A673 (cell line): ENCODE measurements around the gene CHRNB1. TPM values are rescaled to one million over a fixed set of nuclear protein-coding genes. Genes with fewer than 3 reads are reported as not detected.

ENCODE experiments used
- BruUV-seq: library from RNA; stranded (reverse); fragments of 400-500 nt; replicated peaks from 2 replicates; lab custom pipeline; 2021; lab: Mats Ljungman, UMichigan
- CTCF ChIA-PET: fragments of 300-600 bp; sonication (Branson Sonifier 250); formaldehyde crosslinking; loops from one replicate; lab custom pipeline; 2022; ENCODE audit warnings: antibody characterized with exemption; lab: Charles Lee
- POLR2A ChIA-PET: fragments of 300-600 bp; sonication (Branson Sonifier 250); formaldehyde crosslinking; loops from one replicate; lab custom pipeline; 2022; ENCODE audit warnings: antibody characterized with exemption; ENCODE audit not compliant: low non-redundant PET; lab: Charles Lee
- DNase-seq: peaks from one replicate; pipeline ENCODE4 v3.0.0-alpha.2; 2015; ENCODE audit warnings: low spot score
- H3K27ac ChIP-seq: fragments of 200-600 bp; sonication (generic); 2 replicates; pipeline ENCODE4 v1.5.1; 2016; ENCODE audit warnings: mixed run types, low read depth, mild to moderate bottlenecking, mixed read lengths, antibody characterized with exemption, low read length; ENCODE audit not compliant: poor library complexity, severe bottlenecking
- H3K27me3 ChIP-seq: fragments of 200-600 bp; sonication (generic); replicated peaks from 2 replicates; pipeline ENCODE4 v1.6.1; 2017; ENCODE audit warnings: mixed run types, low read depth, mild to moderate bottlenecking, mixed read lengths, antibody characterized with exemption, low read length; ENCODE audit not compliant: insufficient read depth, poor library complexity
- H3K36me3 ChIP-seq: fragments of 200-600 bp; sonication (generic); 2 replicates; pipeline ENCODE4 v1.6.1; 2016; ENCODE audit warnings: mixed run types, mild to moderate bottlenecking, mixed read lengths, antibody characterized with exemption, low read length; ENCODE audit not compliant: insufficient read depth, poor library complexity, severe bottlenecking
- H3K4me1 ChIP-seq: fragments of 200-600 bp; sonication (generic); 2 replicates; pipeline ENCODE4 v1.6.1; 2017; ENCODE audit warnings: mixed run types, mild to moderate bottlenecking, mixed read lengths, antibody characterized with exemption, low read length; ENCODE audit not compliant: insufficient read depth, poor library complexity, severe bottlenecking
- H3K4me3 ChIP-seq: fragments of 200-600 bp; sonication (generic); 2 replicates; pipeline ENCODE4 v1.5.1; 2016; ENCODE audit warnings: low read depth, mixed run types, mild to moderate bottlenecking, mixed read lengths, low read length; ENCODE audit not compliant: poor library complexity, severe bottlenecking
- H3K9me3 ChIP-seq: fragments of 200-600 bp; sonication (generic); 2 replicates; pipeline ENCODE4 v1.6.1; 2016; ENCODE audit warnings: mixed run types, low read depth, mild to moderate bottlenecking, mixed read lengths, antibody characterized with exemption, low read length; ENCODE audit not compliant: poor library complexity, severe bottlenecking
- CTCF ChIP-seq: fragments of 300-800, 200-600 bp; sonication (generic); conservative IDR thresholded peaks from 2 replicates; pipeline ENCODE4 v1.5.1; 2017; ENCODE audit warnings: low read depth, mild to moderate bottlenecking, antibody characterized with exemption, low read length, moderate library complexity, mixed read lengths
- EZH2 ChIP-seq: fragments of 200-600 bp; sonication (generic); IDR thresholded peaks from 2 replicates; pipeline ENCODE4 v1.6.1; 2017; ENCODE audit warnings: borderline replicate concordance, low read depth, mild to moderate bottlenecking, mixed read lengths, antibody characterized with exemption, low read length; ENCODE audit not compliant: poor library complexity, severe bottlenecking
- intact Hi-C: fragments of 100-400 bp; cut with micrococcal nuclease; formaldehyde crosslinking; loops from one replicate; pipeline ENCODE4 v1.10.0; 2022; ENCODE audit not compliant: unreplicated experiment
- total RNA-seq: library from RNA; stranded (reverse); gene quantifications from 2 replicates; pipeline ENCODE4 v1.2.3, GENCODE V29; 2021

CHRNB1 gene
- total RNA-seq, 1 experiment from 2014 or later: 5.2 TPM

- Histone ChIP-seq H3K9me3 (no peaks in the 10 kb centered on the region), H3K4me3 (no peak overlapping the region), H3K4me1 (peaks cover 29% of the 10 kb centered on the region), H3K27ac (no peak overlapping the region), H3K27me3 (no peaks in the 10 kb centered on the region), H3K36me3 (no peaks in the 10 kb centered on the region)
- intact Hi-C loops: no loop called here
- POLR2A ChIA-PET: no interaction called here
- BruUV-seq: no TSS peak
- CTCF ChIA-PET: interaction anchor here (0.5 kb wide), 1 partner anchor 175 kb away, joined by 3 read pairs; the partner anchor contains the start of gene ATP1B2
- TF ChIP-seq CTCF (no peak), EZH2 (no peak)
- DNase-seq: no peak
Observed at GRCh38 chr17:7475764-7476422, 31.0 kb downstream of the CHRNB1 start.

- no peak for DNase-seq
- TF ChIP-seq CTCF: no peak
- no peak for TF ChIP-seq EZH2
- H3K27ac ChIP-seq: no peak overlapping the region
- BruUV-seq: no TSS peak
- CTCF ChIA-PET: no interaction called here
- intact Hi-C loops: no loop called here
- H3K27me3 ChIP-seq: no peaks in the 10 kb centered on the region
- POLR2A ChIA-PET: no interaction called here
- H3K9me3 ChIP-seq: no peaks in the 10 kb centered on the region
- H3K4me3 ChIP-seq: no peak overlapping the region
- H3K4me1 ChIP-seq: peaks cover 29% of the 10 kb centered on the region
- no peaks in the 10 kb centered on the region for H3K36me3 ChIP-seq
Observed at GRCh38 chr17:7476494-7476893, 31.6 kb downstream of the CHRNB1 start.

- Histone ChIP-seq H3K4me3 (no peak overlapping the region), H3K36me3 (no peaks in the 10 kb centered on the region), H3K4me1 (peaks cover 29% of the 10 kb centered on the region), H3K27ac (no peak overlapping the region), H3K9me3 (no peaks in the 10 kb centered on the region), H3K27me3 (no peaks in the 10 kb centered on the region)
- ChIA-PET CTCF (no interaction called here), POLR2A (no interaction called here)
- intact Hi-C loops: no loop called here
- no TSS peak for BruUV-seq
- no peak for DNase-seq
- TF ChIP-seq EZH2 (no peak), CTCF (no peak)
Observed at GRCh38 chr17:7476951-7477350, 32.1 kb downstream of the CHRNB1 start.
